ENCODE data around the gene ULK4. TPM values are rescaled to one million over a fixed set of nuclear protein-coding genes. Genes with fewer than 3 reads are reported as not detected.

ULK4 gene
- total RNA-seq, 1 donor from 2014 or later = 18.6 TPM

DNA sequence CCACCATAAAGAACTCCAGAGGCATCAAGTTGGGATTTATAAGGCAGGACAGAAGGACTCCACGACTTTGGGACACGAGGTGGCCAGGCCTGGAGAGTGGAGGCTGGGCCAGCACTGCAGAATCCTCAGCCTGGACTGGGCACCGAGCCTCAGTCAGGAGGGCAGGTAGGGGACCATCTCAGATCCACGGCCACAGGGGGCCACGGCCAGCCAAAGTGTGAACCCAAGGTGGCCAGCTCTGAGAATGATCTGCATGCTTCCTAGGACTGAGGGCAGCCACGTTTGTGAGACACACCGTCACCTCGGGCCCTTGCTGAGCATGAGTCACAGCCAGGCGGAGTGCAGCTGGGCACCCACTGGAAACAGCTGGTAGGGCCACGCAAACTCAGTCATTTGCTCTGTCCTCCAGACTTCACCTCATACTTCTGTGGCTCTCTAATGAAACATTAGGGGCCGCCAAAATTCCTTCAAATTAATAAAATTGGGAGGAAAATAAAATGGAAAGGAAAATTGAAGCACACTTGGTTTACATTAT is 696.8 kb downstream of the ULK4 start:
- Mint-ChIP-seq H3K27ac (no peak overlapping the region), H3K4me3 (no peak overlapping the region), H3K4me1 (no peaks in the 10 kb centered on the region), H3K9me3 (peaks cover 4% of the 10 kb centered on the region), H3K36me3 (ENCODE audit: low read depth) (no peaks in the 10 kb centered on the region), H3K27me3 (no peaks in the 10 kb centered on the region)
- ATAC-seq (ENCODE audit: low read depth) (no peak), DNase-seq (no peak)
- intact Hi-C loops (cut with micrococcal nuclease) = no loop called here
- TF ChIP-seq, protein P1, sequence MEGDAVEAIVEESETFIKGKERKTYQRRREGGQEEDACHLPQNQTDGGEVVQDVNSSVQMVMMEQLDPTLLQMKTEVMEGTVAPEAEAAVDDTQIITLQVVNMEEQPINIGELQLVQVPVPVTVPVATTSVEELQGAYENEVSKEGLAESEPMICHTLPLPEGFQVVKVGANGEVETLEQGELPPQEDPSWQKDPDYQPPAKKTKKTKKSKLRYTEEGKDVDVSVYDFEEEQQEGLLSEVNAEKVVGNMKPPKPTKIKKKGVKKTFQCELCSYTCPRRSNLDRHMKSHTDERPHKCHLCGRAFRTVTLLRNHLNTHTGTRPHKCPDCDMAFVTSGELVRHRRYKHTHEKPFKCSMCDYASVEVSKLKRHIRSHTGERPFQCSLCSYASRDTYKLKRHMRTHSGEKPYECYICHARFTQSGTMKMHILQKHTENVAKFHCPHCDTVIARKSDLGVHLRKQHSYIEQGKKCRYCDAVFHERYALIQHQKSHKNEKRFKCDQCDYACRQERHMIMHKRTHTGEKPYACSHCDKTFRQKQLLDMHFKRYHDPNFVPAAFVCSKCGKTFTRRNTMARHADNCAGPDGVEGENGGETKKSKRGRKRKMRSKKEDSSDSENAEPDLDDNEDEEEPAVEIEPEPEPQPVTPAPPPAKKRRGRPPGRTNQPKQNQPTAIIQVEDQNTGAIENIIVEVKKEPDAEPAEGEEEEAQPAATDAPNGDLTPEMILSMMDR (IDR thresholded peaks at IDR 0.05) = no peak
- CTCF ChIA-PET = no interaction called here
- POLR2A ChIA-PET = no interaction called here

- Mint-ChIP-seq H3K4me1 (no peaks in the 10 kb centered on the region), H3K9me3 (no peaks in the 10 kb centered on the region), H3K4me3 (no peak overlapping the region), H3K27ac (no peak overlapping the region), H3K27me3 (no peaks in the 10 kb centered on the region), H3K36me3 (ENCODE audit: low read depth) (no peaks in the 10 kb centered on the region)
- ATAC-seq (ENCODE audit: low read depth) = no peak
- intact Hi-C loops (cut with micrococcal nuclease) = no loop called here
- DNase-seq = no peak
- ChIA-PET POLR2A (no interaction called here), CTCF (no interaction called here)
- TF ChIP-seq, protein P1 (IDR thresholded peaks at IDR 0.05) = no peak
Observed at GRCh38 chr3:41260063-41260450, 701.8 kb downstream of the ULK4 start.

GRCh38 chr3:41259449-41260062 is 702.3 kb downstream of the ULK4 start:
- ChIA-PET CTCF (no interaction called here), POLR2A (no interaction called here)
- TF ChIP-seq, protein P1 (IDR thresholded peaks at IDR 0.05) = no peak
- Mint-ChIP-seq H3K27ac (no peak overlapping the region), H3K4me3 (no peak overlapping the region), H3K36me3 (ENCODE audit: low read depth) (no peaks in the 10 kb centered on the region), H3K27me3 (no peaks in the 10 kb centered on the region), H3K4me1 (no peaks in the 10 kb centered on the region), H3K9me3 (no peaks in the 10 kb centered on the region)
- no peak for DNase-seq
- intact Hi-C loops (cut with micrococcal nuclease) = no loop called here
- ATAC-seq (ENCODE audit: low read depth) = no peak

DNA sequence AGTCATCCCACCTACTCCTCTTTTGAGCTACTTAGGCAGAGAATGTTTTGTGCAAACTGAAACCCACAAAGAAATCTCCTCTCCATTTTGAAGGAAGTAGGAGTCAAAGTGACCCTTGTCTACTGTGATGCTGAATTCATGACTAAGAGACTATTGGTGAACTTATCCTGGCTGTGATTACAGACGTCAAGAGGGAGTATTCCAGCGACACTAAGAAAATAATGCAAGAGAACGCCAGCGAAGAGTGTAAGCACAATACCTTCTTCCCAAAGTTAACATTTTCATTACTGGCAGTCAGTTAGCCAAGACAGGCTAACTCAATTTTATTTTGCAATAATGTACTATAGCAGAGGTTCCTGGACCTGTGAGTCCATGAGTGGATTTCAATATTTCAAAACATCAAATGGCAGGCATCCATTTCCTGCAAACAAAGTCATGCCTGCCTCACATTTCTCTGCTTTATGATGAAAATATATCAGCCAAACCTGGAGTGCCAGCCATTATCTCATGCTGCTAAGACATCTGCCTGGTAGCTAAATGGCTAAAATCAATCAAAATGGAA is 703.6 kb downstream of the ULK4 start:
- H3K27me3 Mint-ChIP-seq = no peaks in the 10 kb centered on the region
- no peak for ATAC-seq (ENCODE audit: low read depth)

GRCh38 chr3:41251593-41251992 is 710.3 kb downstream of the ULK4 start:
- no peaks in the 10 kb centered on the region for H3K27me3 Mint-ChIP-seq
- H3K36me3 Mint-ChIP-seq (ENCODE audit: low read depth) = no peaks in the 10 kb centered on the region
- no peak overlapping the region for H3K4me3 Mint-ChIP-seq
- ChIA-PET CTCF (no interaction called here), POLR2A (no interaction called here)
- intact Hi-C loops (cut with micrococcal nuclease) = no loop called here
- H3K4me1 Mint-ChIP-seq = peaks cover 2% of the 10 kb centered on the region
- DNase-seq = no peak
- TF ChIP-seq, protein P1 (IDR thresholded peaks at IDR 0.05) = no peak
- H3K9me3 Mint-ChIP-seq = peaks cover 2% of the 10 kb centered on the region
- no peak overlapping the region for H3K27ac Mint-ChIP-seq
- no peak for ATAC-seq (ENCODE audit: low read depth)

More for the DNA sequence above, 703.6 kb downstream of the ULK4 start:
- Mint-ChIP-seq H3K4me1 (no peaks in the 10 kb centered on the region), H3K9me3 (peaks cover 2% of the 10 kb centered on the region), H3K36me3 (ENCODE audit: low read depth) (no peaks in the 10 kb centered on the region), H3K27ac (no peak overlapping the region), H3K4me3 (no peak overlapping the region)
- TF ChIP-seq, protein P1 (IDR thresholded peaks at IDR 0.05) = no peak
- intact Hi-C loops (cut with micrococcal nuclease) = no loop called here
- ChIA-PET CTCF (no interaction called here), POLR2A (no interaction called here)
- no peak for DNase-seq
